Large intestine (tissue), 3 donors: ENCODE results near the gene TSHZ3. TPM values are rescaled to one million over a fixed set of nuclear protein-coding genes. Genes with fewer than 3 reads are reported as not detected.

ENCODE experiments used
- DNase-seq, 2 donors: peaks; one replicate each; pipeline versions ENCODE4 v3.0.0 to v3.0.0-alpha.2; 2013
- H3K27ac ChIP-seq: one replicate; pipeline ENCODE4 v1.5.1; 2013; ENCODE audit warnings: low read length
- H3K27me3 ChIP-seq: 2 replicates; pipeline ENCODE4 v1.6.1; 2013; ENCODE audit warnings: low read length; ENCODE audit not compliant: control insufficient read depth, insufficient read depth
- H3K36me3 ChIP-seq: 2 replicates; pipeline ENCODE4 v1.6.1; 2013; ENCODE audit warnings: low read length; ENCODE audit not compliant: control insufficient read depth, insufficient read depth
- H3K4me1 ChIP-seq: one replicate; pipeline ENCODE4 v1.6.1; 2013; ENCODE audit warnings: low read length; ENCODE audit not compliant: control insufficient read depth, insufficient read depth
- H3K4me3 ChIP-seq: one replicate; pipeline ENCODE4 v1.5.1; 2013; ENCODE audit warnings: low read length
- H3K9me3 ChIP-seq: one replicate; pipeline ENCODE4 v1.6.1; 2013; ENCODE audit warnings: mild to moderate bottlenecking, low read depth, low read length, moderate library complexity; ENCODE audit not compliant: control insufficient read depth
- WGBS: methylation state at CpG from one replicate; pipeline ENCODE4 v1.1.5; 2013; ENCODE audit warnings: low lambda C conversion rate; ENCODE audit not compliant: insufficient coverage; 5-methylcytosine and 5-hydroxymethylcytosine counted together
- polyA plus RNA-seq: library from polyadenylated mRNA; unstranded; fragments of 120-200 nt; gene quantifications from one replicate; pipeline ENCODE4 v1.2.1, GENCODE V29; 2013

The TSHZ3 gene
- polyA plus RNA-seq, 1 donor: 6.2 TPM

GRCh38 chr19:31257025-31257424, 92.2 kb downstream of the TSHZ3 start:
- no CpG with 5 or more reads among the region's 9 CpGs for WGBS
- no peak for DNase-seq
- Histone ChIP-seq H3K4me3 (no peak overlapping the region), H3K27ac (no peak overlapping the region), H3K9me3 (no peaks in the 10 kb centered on the region), H3K4me1 (no peaks in the 10 kb centered on the region), H3K36me3 (no peaks in the 10 kb centered on the region), H3K27me3 (no peaks in the 10 kb centered on the region)

GRCh38 chr19:31256593-31256960, 92.7 kb downstream of the TSHZ3 start:
- H3K27ac ChIP-seq: no peak overlapping the region
- no CpG with 5 or more reads among the region's 8 CpGs for WGBS
- no peaks in the 10 kb centered on the region for H3K36me3 ChIP-seq
- H3K9me3 ChIP-seq: no peaks in the 10 kb centered on the region
- no peaks in the 10 kb centered on the region for H3K27me3 ChIP-seq
- H3K4me3 ChIP-seq: no peak overlapping the region
- no peaks in the 10 kb centered on the region for H3K4me1 ChIP-seq
- DNase-seq: no peak

- Histone ChIP-seq H3K27me3 (no peaks in the 10 kb centered on the region), H3K4me3 (no peak overlapping the region), H3K9me3 (no peaks in the 10 kb centered on the region), H3K36me3 (no peaks in the 10 kb centered on the region), H3K4me1 (no peaks in the 10 kb centered on the region), H3K27ac (no peak overlapping the region)
- no CpG with 5 or more reads among the region's 11 CpGs for WGBS
- no peak for DNase-seq
These were observed 93.2 kb downstream of the TSHZ3 start for GRCh38 chr19:31255831-31256592.

- WGBS: no CpG with 5 or more reads among the region's 13 CpGs
- H3K27ac ChIP-seq: no peak overlapping the region
- H3K4me1 ChIP-seq: no peaks in the 10 kb centered on the region
- no peaks in the 10 kb centered on the region for H3K9me3 ChIP-seq
- H3K36me3 ChIP-seq: no peaks in the 10 kb centered on the region
- no peaks in the 10 kb centered on the region for H3K27me3 ChIP-seq
- H3K4me3 ChIP-seq: no peak overlapping the region
- DNase-seq: no peak
These were observed 93.9 kb downstream of the TSHZ3 start for GRCh38 chr19:31255174-31255799.

GRCh38 chr19:31254611-31255010, 94.6 kb downstream of the TSHZ3 start:
- Histone ChIP-seq H3K36me3 (no peaks in the 10 kb centered on the region), H3K27ac (no peak overlapping the region), H3K4me1 (no peaks in the 10 kb centered on the region), H3K9me3 (no peaks in the 10 kb centered on the region), H3K4me3 (no peak overlapping the region), H3K27me3 (no peaks in the 10 kb centered on the region)
- DNase-seq: no peak
- WGBS: no CpG with 5 or more reads among the region's 4 CpGs

GRCh38 chr19:31254180-31254551, 95.1 kb downstream of the TSHZ3 start:
- no peaks in the 10 kb centered on the region for H3K36me3 ChIP-seq
- DNase-seq: no peak
- H3K9me3 ChIP-seq: no peaks in the 10 kb centered on the region
- WGBS: no CpG with 5 or more reads among the region's 7 CpGs
- no peak overlapping the region for H3K4me3 ChIP-seq
- no peaks in the 10 kb centered on the region for H3K4me1 ChIP-seq
- no peaks in the 10 kb centered on the region for H3K27me3 ChIP-seq
- H3K27ac ChIP-seq: no peak overlapping the region

GRCh38 chr19:31253526-31254179, 95.6 kb downstream of the TSHZ3 start:
- Histone ChIP-seq H3K4me1 (no peaks in the 10 kb centered on the region), H3K27ac (no peak overlapping the region), H3K36me3 (no peaks in the 10 kb centered on the region), H3K9me3 (no peaks in the 10 kb centered on the region), H3K27me3 (no peaks in the 10 kb centered on the region), H3K4me3 (no peak overlapping the region)
- WGBS: no CpG with 5 or more reads among the region's 6 CpGs
- no peak for DNase-seq

GRCh38 chr19:31252441-31252840, 96.8 kb downstream of the TSHZ3 start:
- Histone ChIP-seq H3K4me1 (no peaks in the 10 kb centered on the region), H3K27me3 (no peaks in the 10 kb centered on the region), H3K27ac (no peak overlapping the region), H3K36me3 (no peaks in the 10 kb centered on the region), H3K9me3 (no peaks in the 10 kb centered on the region), H3K4me3 (no peak overlapping the region)
- DNase-seq: no peak
- WGBS: no CpG with 5 or more reads among the region's 2 CpGs

GRCh38 chr19:31249217-31249616, 100.0 kb downstream of the TSHZ3 start:
- Histone ChIP-seq H3K4me3 (no peak overlapping the region), H3K4me1 (no peaks in the 10 kb centered on the region), H3K27ac (no peak overlapping the region), H3K36me3 (no peaks in the 10 kb centered on the region), H3K9me3 (no peaks in the 10 kb centered on the region), H3K27me3 (no peaks in the 10 kb centered on the region)
- no peak for DNase-seq
- WGBS: no CpG with 5 or more reads among the region's 9 CpGs

GRCh38 chr19:31235806-31236205, 113.4 kb downstream of the TSHZ3 start:
- 100% methylated on average over 1 of the region's 4 CpGs for WGBS
- no peak for DNase-seq

More at GRCh38 chr19:31235806-31236205, 113.4 kb downstream of the TSHZ3 start:
- H3K27ac ChIP-seq: no peak overlapping the region
- H3K36me3 ChIP-seq: no peaks in the 10 kb centered on the region
- H3K4me3 ChIP-seq: no peak overlapping the region
- no peaks in the 10 kb centered on the region for H3K9me3 ChIP-seq
- H3K27me3 ChIP-seq: no peaks in the 10 kb centered on the region
- H3K4me1 ChIP-seq: no peaks in the 10 kb centered on the region
